A549 (cell line): Measurements from ENCODE around the gene SNX10. TPM values are rescaled to one million over a fixed set of nuclear protein-coding genes. Genes with fewer than 3 reads are reported as not detected.

ENCODE experiments used
- ATAC-seq, 2 experiments: fragments of 200-7000 bp in 1 of 2; fragments of >200 bp in 1 of 2; cut with Nextera tagmentation in 1 of 2; cut with Tn5 transposase in 1 of 2; 3 replicates each; pipeline versions ENCODE4 v1.8.0 to v1.9.1; 2018 to 2020; ENCODE audit warnings: mild to moderate bottlenecking in 1 of 2, moderate library complexity in 1 of 2
- CTCF ChIA-PET: fragments of 300-600 bp; sonication (Branson Sonifier 250); formaldehyde crosslinking; extraction: SDS; loops from one replicate; lab custom pipeline; 2021; ENCODE audit warnings: antibody characterized with exemption, inconsistent platforms; lab: Yijun Ruan, JAX
- POLR2A ChIA-PET: fragments of 350-600 bp; formaldehyde crosslinking; extraction: SDS; loops from one replicate; lab custom pipeline; 2021; ENCODE audit warnings: antibody characterized with exemption, inconsistent platforms; lab: Yijun Ruan, JAX
- DNase-seq, 2 experiments: peaks; one replicate each; pipeline versions ENCODE4 v3.0.0 to v3.0.0-alpha.2; 2011 to 2016; ENCODE audit warnings: low read depth in 1 of 2, low spot score in 1 of 2
- FAIRE-seq: peaks from 2 replicates; lab custom pipeline; 2011; peaks lifted over from hg19 to GRCh38; lab: Jason Lieb, UNC
- H3K27ac ChIP-seq, 2 experiments: fragments of >200 bp; sonication (Bioruptor Twin); formaldehyde crosslinking; 3 replicates each; pipeline ENCODE4 v1.5.1; 2016 to 2017
- H3K4me1 ChIP-seq: fragments of >200 bp; sonication (Bioruptor Twin); formaldehyde crosslinking; 3 replicates; pipeline ENCODE4 v1.6.1; 2016
- H3K4me2 ChIP-seq: fragments of >200 bp; sonication (Bioruptor Twin); formaldehyde crosslinking; 3 replicates; pipeline ENCODE4 v1.6.1; 2016
- H3K4me3 ChIP-seq: fragments of >200 bp; sonication (Bioruptor Twin); formaldehyde crosslinking; 3 replicates; pipeline ENCODE4 v1.5.1; 2016
- H3K9me3 ChIP-seq: fragments of >200 bp; sonication (Bioruptor Twin); formaldehyde crosslinking; 3 replicates; pipeline ENCODE4 v1.6.1; 2016
- CHD4 ChIP-seq: fragments of 200-600 bp; sonication (generic); IDR thresholded peaks from 2 replicates; pipeline ENCODE4 v1.6.1; 2016; ENCODE audit warnings: antibody characterized with exemption, mild to moderate bottlenecking, borderline replicate concordance
- EHF ChIP-seq: fragments of 250-450 bp; sonication (Bioruptor Pico); IDR thresholded peaks from 2 replicates; pipeline ENCODE4 v1.5.0; 2020; ENCODE audit warnings: mild to moderate bottlenecking
- EP300 ChIP-seq, 2 experiments: fragments of >200 bp; sonication (Bioruptor Twin); formaldehyde crosslinking; IDR thresholded peaks; 2 replicates in 1 of 2; 3 replicates in 1 of 2; pipeline ENCODE4 v1.6.1; 2016 to 2017
- GATA3 ChIP-seq: IDR thresholded peaks from 2 replicates; pipeline ENCODE4 v1.6.1; 2012; ENCODE audit warnings: borderline replicate concordance
- HDAC2 ChIP-seq: fragments of 200-600 bp; sonication (generic); IDR thresholded peaks from 2 replicates; pipeline ENCODE4 v1.6.1; 2016
- HEYL ChIP-seq: fragments of 250-450 bp; sonication (Bioruptor Pico); IDR thresholded peaks from 2 replicates; pipeline ENCODE4 v1.8.0; 2021; ENCODE audit warnings: mild to moderate bottlenecking, moderate library complexity
- HOXB5 ChIP-seq: fragments of 250-450 bp; sonication (Bioruptor Pico); IDR thresholded peaks from 2 replicates; pipeline ENCODE4 v1.5.0; 2020; ENCODE audit warnings: mild to moderate bottlenecking, moderate library complexity
- JUN ChIP-seq, 2 experiments: fragments of >200 bp; sonication (Bioruptor Twin); formaldehyde crosslinking; IDR thresholded peaks; 2 replicates in 1 of 2; 3 replicates in 1 of 2; pipeline ENCODE4 v1.6.1; 2016 to 2017
- JUNB ChIP-seq: fragments of >200 bp; sonication (Bioruptor Twin); formaldehyde crosslinking; IDR thresholded peaks from 2 replicates; pipeline ENCODE4 v1.6.1; 2016
- KDM1A ChIP-seq: fragments of 200-600 bp; sonication (generic); IDR thresholded peaks from 2 replicates; pipeline ENCODE4 v1.6.1; 2016; ENCODE audit warnings: low read depth, mild to moderate bottlenecking
- KDM5A ChIP-seq: fragments of 200-600 bp; sonication (generic); IDR thresholded peaks from 2 replicates; pipeline ENCODE4 v1.6.1; 2016; ENCODE audit warnings: antibody characterized with exemption, mild to moderate bottlenecking
- MYC ChIP-seq: IDR thresholded peaks from 2 replicates; pipeline ENCODE4 v1.6.1; 2012; ENCODE audit warnings: mild to moderate bottlenecking, inconsistent platforms, low read length, improper control_type of control experiment, borderline replicate concordance
- NR3C1 ChIP-seq: fragments of >200 bp; sonication (Bioruptor Twin); formaldehyde crosslinking; IDR thresholded peaks from 3 replicates; pipeline ENCODE4 v1.6.1; 2017
- RCOR1 ChIP-seq: fragments of 150-350 bp; IDR thresholded peaks from 2 replicates; pipeline ENCODE4 v1.6.1; 2014; ENCODE audit warnings: antibody characterized with exemption, low read length, low read depth
- RFX5 ChIP-seq: fragments of 450-650 bp; IDR thresholded peaks from 2 replicates; pipeline ENCODE4 v1.7.1; 2014; ENCODE audit warnings: antibody characterized with exemption, mild to moderate bottlenecking, moderate library complexity
- RNF2 ChIP-seq: fragments of 200-600 bp; sonication (generic); IDR thresholded peaks from 2 replicates; pipeline ENCODE4 v1.6.1; 2016; ENCODE audit warnings: low read depth, mild to moderate bottlenecking, antibody characterized with exemption, moderate library complexity, borderline replicate concordance
- SREBF2 ChIP-seq: fragments of 450-650 bp; IDR thresholded peaks from 2 replicates; pipeline ENCODE4 v1.6.1; 2014; ENCODE audit warnings: mild to moderate bottlenecking, moderate library complexity
- TP53 ChIP-seq: fragments of 250-450 bp; sonication (Bioruptor Pico); IDR thresholded peaks from 2 replicates; pipeline ENCODE4 v1.5.0; 2021; ENCODE audit warnings: mild to moderate bottlenecking, moderate library complexity
- ZNF302 ChIP-seq: fragments of 250-450 bp; sonication (Bioruptor Pico); IDR thresholded peaks from 2 replicates; pipeline ENCODE4 v1.9.0; 2021; ENCODE audit warnings: inconsistent platforms, mild to moderate bottlenecking, moderate library complexity
- ZSCAN20 ChIP-seq: fragments of 250-450 bp; sonication (Bioruptor Pico); IDR thresholded peaks from 2 replicates; pipeline ENCODE4 v1.8.0; 2022; ENCODE audit warnings: mild to moderate bottlenecking, moderate library complexity
- WGBS: methylation state at CpG from one replicate; pipeline ENCODE4 v1.1.6; 2017; ENCODE audit errors: missing lambda C conversion rate; 5-methylcytosine and 5-hydroxymethylcytosine counted together
- polyA plus RNA-seq, 4 experiments: library from polyadenylated mRNA; depleted of rRNA in 3 of 4; stranded (reverse); fragments of >200 nt; fragmentation: RNase III in 1 of 4; extraction: RNeasy Plus Mini Kit Qiagen cat#74134 plus additional on column Dnase treatment in 1 of 4; gene quantifications; 2 replicates in 3 of 4; 3 replicates in 1 of 4; pipeline ENCODE4 v1.2.3, GENCODE V29; 2011 to 2017
- TF ChIP-seq, protein P1 (sequence below): fragments of >200 bp; sonication (Bioruptor Twin); formaldehyde crosslinking; IDR thresholded peaks from 2 replicates; pipeline ENCODE4 v1.6.1; 2016
- TF ChIP-seq, protein P2 (sequence below): fragments of 250-450 bp; sonication (Bioruptor Pico); IDR thresholded peaks from 2 replicates; pipeline ENCODE4 v1.5.0; 2021; ENCODE audit warnings: mild to moderate bottlenecking, moderate library complexity, borderline replicate concordance
- TF ChIP-seq, protein P3 (sequence below): fragments of >200 bp; sonication (Bioruptor Twin); formaldehyde crosslinking; IDR thresholded peaks from 3 replicates; pipeline ENCODE4 v1.5.1; 2016
- TF ChIP-seq, protein P4 (sequence below): fragments of 150-350 bp; IDR thresholded peaks from 2 replicates; pipeline ENCODE4 v1.6.1; 2014; ENCODE audit warnings: low read depth, mild to moderate bottlenecking, low read length
- TF ChIP-seq, protein P5 (sequence below): IDR thresholded peaks from 2 replicates; pipeline ENCODE4 v1.6.1; 2012
- TF ChIP-seq, protein P6 (sequence below): fragments of 450-650 bp; IDR thresholded peaks from 2 replicates; pipeline ENCODE4 v1.6.1; 2014; ENCODE audit warnings: antibody characterized with exemption

Gene SNX10
- polyA plus RNA-seq, 2 of the 4 experiments (the other 2 are of a cell fraction) = 4.5 to 12.6 TPM

DNA sequence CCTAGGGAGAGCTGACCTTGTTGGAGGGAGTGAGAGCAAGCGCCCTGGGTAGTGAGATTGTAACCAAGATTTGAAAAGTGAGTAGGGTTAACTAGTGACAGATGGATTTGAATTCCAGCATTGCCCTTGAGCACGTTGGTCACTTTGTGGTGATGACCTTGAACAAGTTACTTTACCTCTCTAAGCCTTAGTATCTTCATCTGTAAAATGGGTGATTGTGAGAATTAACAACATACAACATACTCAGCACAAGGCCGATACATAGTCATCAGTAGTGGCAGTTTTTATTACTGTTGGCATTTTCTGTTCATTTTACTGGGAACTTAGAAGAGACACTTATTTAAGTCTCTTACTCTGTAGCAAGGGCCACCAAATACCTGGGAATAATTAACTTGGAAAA lies 25.5 kb downstream of the SNX10 start:
- H3K4me3 ChIP-seq = no peak overlapping the region
- ATAC-seq = no peak
- TF ChIP-seq JUN (IDR thresholded peaks at IDR 0.05) = no peak
- TF ChIP-seq, protein P1, sequence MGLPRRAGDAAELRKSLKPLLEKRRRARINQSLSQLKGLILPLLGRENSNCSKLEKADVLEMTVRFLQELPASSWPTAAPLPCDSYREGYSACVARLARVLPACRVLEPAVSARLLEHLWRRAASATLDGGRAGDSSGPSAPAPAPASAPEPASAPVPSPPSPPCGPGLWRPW = no peak
- TF ChIP-seq RCOR1 = no peak
- TF ChIP-seq, protein P2, sequence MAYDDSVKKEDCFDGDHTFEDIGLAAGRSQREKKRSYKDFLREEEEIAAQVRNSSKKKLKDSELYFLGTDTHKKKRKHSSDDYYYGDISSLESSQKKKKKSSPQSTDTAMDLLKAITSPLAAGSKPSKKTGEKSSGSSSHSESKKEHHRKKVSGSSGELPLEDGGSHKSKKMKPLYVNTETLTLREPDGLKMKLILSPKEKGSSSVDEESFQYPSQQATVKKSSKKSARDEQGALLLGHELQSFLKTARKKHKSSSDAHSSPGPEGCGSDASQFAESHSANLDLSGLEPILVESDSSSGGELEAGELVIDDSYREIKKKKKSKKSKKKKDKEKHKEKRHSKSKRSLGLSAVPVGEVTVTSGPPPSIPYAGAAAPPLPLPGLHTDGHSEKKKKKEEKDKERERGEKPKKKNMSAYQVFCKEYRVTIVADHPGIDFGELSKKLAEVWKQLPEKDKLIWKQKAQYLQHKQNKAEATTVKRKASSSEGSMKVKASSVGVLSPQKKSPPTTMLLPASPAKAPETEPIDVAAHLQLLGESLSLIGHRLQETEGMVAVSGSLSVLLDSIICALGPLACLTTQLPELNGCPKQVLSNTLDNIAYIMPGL (CRISPR knock-in tag) = no peak
- no peak for TF ChIP-seq TP53
- TF ChIP-seq CHD4 = no peak
- TF ChIP-seq GATA3 = no peak
- no peak for TF ChIP-seq HOXB5 (CRISPR knock-in tag)
- no peak for TF ChIP-seq EP300 (IDR thresholded peaks at IDR 0.05)
- TF ChIP-seq HEYL (CRISPR knock-in tag) = no peak
- TF ChIP-seq, protein P3, sequence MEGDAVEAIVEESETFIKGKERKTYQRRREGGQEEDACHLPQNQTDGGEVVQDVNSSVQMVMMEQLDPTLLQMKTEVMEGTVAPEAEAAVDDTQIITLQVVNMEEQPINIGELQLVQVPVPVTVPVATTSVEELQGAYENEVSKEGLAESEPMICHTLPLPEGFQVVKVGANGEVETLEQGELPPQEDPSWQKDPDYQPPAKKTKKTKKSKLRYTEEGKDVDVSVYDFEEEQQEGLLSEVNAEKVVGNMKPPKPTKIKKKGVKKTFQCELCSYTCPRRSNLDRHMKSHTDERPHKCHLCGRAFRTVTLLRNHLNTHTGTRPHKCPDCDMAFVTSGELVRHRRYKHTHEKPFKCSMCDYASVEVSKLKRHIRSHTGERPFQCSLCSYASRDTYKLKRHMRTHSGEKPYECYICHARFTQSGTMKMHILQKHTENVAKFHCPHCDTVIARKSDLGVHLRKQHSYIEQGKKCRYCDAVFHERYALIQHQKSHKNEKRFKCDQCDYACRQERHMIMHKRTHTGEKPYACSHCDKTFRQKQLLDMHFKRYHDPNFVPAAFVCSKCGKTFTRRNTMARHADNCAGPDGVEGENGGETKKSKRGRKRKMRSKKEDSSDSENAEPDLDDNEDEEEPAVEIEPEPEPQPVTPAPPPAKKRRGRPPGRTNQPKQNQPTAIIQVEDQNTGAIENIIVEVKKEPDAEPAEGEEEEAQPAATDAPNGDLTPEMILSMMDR = no peak
- TF ChIP-seq EHF (CRISPR knock-in tag) = no peak
- TF ChIP-seq RNF2 = no peak
- TF ChIP-seq, all 56 proteins: peak for 0
- ChIA-PET POLR2A (no interaction called here), CTCF (interaction anchor here (1.5 to 2.0 kb wide), 2 partner anchors 48 to 53 kb away, joined by 4 to 5 read pairs; no protein-coding TSS in a partner anchor)
- FAIRE-seq = no peak
- Histone ChIP-seq H3K4me1 (no peaks in the 10 kb centered on the region), H3K27ac (no peak overlapping the region), H3K9me3 (no peaks in the 10 kb centered on the region), H3K4me2 (no peak overlapping the region)
- WGBS = 69% methylated on average over 3 of the region's 3 CpGs
- no peak for DNase-seq

DNA sequence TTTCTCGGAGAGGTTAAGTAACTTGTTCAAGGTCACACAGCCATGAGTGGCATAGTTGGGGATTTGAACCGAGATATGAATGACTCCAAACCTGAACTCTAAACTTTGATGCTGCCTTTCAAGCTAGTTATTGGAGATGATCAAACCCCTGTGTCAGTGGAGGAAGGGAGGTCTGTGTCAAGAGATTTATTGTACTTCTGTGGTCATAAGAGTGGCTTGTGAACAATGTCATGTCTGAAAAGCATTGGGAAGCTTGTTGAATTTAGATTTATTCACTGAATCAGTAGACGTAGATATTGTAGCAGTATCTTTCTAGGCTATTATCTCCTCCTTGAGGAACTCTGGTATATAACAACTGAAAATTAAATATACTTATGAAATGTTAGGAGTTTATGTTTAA lies 27.3 kb downstream of the SNX10 start:
- POLR2A ChIA-PET = no interaction called here
- Histone ChIP-seq H3K4me2 (no peak overlapping the region), H3K27ac (no peak overlapping the region), H3K4me1 (no peaks in the 10 kb centered on the region), H3K4me3 (no peak overlapping the region), H3K9me3 (no peaks in the 10 kb centered on the region)
- ATAC-seq (no peak), FAIRE-seq (no peak), DNase-seq (no peak)
- TF ChIP-seq NR3C1 (no peak), SREBF2 (no peak), KDM1A (no peak), RCOR1 (no peak), ZSCAN20 (CRISPR knock-in tag) (no peak), RFX5 (no peak), TP53 (no peak), KDM5A (no peak)
- TF ChIP-seq, protein P4, sequence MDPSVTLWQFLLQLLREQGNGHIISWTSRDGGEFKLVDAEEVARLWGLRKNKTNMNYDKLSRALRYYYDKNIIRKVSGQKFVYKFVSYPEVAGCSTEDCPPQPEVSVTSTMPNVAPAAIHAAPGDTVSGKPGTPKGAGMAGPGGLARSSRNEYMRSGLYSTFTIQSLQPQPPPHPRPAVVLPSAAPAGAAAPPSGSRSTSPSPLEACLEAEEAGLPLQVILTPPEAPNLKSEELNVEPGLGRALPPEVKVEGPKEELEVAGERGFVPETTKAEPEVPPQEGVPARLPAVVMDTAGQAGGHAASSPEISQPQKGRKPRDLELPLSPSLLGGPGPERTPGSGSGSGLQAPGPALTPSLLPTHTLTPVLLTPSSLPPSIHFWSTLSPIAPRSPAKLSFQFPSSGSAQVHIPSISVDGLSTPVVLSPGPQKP = no peak
- WGBS = 70% methylated on average over 3 of the region's 3 CpGs
- CTCF ChIA-PET = interaction anchor here (0.8 to 2.0 kb wide), 6 partner anchors 14 to 426 kb away, joined by 3 to 5 read pairs (median 4); no protein-coding TSS in a partner anchor

DNA sequence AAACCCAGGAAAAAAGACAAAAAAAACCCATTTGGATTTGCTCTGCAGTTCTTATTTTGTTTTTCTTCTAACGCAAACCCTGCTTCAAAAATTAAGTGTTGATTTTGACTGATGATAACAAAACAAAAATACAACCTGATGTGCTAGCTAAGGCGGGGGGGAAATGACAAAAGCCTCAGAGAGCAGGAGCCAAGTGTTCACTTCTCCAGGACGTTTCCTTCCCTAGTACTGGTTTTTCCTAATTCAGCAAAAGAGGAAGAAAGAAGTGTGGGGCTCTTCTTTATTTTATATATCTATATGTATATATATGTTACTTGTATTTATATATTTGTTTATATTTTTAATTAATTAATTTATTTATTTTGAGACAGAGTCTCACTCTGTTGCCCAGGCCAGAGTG lies 28.0 kb downstream of the SNX10 start:
- Histone ChIP-seq H3K4me2 (no peak overlapping the region), H3K9me3 (no peaks in the 10 kb centered on the region), H3K27ac (no peak overlapping the region), H3K4me1 (no peaks in the 10 kb centered on the region), H3K4me3 (no peak overlapping the region)
- WGBS = 67% methylated on average over 3 of the region's 3 CpGs
- FAIRE-seq = no peak
- ChIA-PET POLR2A (no interaction called here), CTCF (interaction anchor here (0.6 to 1.0 kb wide), 4 partner anchors 15 to 315 kb away, joined by 3 to 4 read pairs (median 3); no protein-coding TSS in a partner anchor)
- ATAC-seq = no peak
- TF ChIP-seq, protein P5, sequence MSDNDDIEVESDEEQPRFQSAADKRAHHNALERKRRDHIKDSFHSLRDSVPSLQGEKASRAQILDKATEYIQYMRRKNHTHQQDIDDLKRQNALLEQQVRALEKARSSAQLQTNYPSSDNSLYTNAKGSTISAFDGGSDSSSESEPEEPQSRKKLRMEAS = no peak
- no peak for TF ChIP-seq HDAC2
- TF ChIP-seq MYC = no peak
- no peak for TF ChIP-seq SREBF2
- TF ChIP-seq JUNB = no peak
- TF ChIP-seq, protein P6, sequence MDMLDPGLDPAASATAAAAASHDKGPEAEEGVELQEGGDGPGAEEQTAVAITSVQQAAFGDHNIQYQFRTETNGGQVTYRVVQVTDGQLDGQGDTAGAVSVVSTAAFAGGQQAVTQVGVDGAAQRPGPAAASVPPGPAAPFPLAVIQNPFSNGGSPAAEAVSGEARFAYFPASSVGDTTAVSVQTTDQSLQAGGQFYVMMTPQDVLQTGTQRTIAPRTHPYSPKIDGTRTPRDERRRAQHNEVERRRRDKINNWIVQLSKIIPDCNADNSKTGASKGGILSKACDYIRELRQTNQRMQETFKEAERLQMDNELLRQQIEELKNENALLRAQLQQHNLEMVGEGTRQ = no peak
- no peak for TF ChIP-seq ZNF302 (CRISPR knock-in tag)
- TF ChIP-seq TP53 = no peak
- TF ChIP-seq KDM5A = no peak
- DNase-seq = no peak
